Measurements from ENCODE around the gene NCAPG. TPM values are rescaled to one million over a fixed set of nuclear protein-coding genes. Genes with fewer than 3 reads are reported as not detected.
A peak's percentile ranks its signal among the peaks of the same experiment; 100 is the strongest.

Gene NCAPG
- total RNA-seq, 3 donors from 2014 or later = 0.33 to 0.96 (median 0.59) TPM

DNA sequence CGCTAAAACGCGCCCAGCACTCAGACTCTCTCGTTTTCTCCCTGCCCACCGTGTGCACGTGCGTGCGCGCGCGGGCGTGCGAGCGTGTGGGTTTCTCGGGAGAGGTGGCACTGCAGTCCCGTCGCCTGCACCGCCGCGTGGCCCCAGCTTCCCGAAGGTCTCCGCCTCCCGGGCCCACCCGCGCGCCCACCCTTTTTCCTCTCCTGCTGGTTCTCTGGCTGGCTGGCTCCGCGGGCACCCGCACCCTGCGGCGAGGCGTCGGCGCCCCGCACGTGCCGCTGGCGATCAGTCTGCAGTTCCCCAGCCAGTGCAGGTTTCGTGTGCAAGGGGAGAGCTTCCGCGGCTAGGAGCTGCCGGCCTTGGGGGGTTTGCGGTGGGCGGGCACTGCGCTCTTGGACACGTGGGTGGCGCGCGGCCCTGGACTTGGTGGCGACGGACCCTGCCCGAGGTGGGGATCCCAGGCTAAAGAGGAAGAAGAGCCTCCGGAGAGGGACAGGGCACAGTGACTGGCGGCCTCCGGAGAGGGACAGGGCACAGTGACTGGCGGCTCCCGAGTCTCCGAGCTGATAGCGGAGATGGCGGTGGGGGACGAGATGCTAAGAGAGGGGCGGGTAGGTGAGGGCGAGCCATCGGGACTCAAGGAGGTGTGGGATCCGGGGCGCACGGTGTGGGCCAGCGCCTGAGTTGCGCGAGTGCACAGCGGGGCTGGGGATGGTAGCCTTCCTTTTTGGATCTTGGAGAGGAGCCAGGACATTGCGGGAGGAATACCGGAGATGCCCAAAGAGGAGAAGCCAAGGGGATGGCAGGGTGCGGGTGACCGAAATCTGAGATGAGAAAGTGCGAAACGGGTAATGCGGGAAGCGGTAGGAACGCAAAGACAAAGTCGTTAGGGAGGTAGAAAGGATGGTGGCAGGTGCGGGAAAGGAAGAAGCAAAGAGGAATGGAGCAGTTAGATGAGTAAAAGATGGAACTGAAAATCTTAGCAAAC is 29.2 kb upstream of the NCAPG start, which contains the start of gene FAM184B:
TSS of gene FAM184B (minus strand) at position 322 of the 988 bp plus-strand sequence. CDS start 322 bp downstream, outside the sequence.
- intact Hi-C loops (cut with DNase I; ENCODE audit: low total_unique reads) = no loop called here
- DNase-seq (ENCODE audit: low spot score in 2 of 2) = no peak
- TF ChIP-seq, protein P1, sequence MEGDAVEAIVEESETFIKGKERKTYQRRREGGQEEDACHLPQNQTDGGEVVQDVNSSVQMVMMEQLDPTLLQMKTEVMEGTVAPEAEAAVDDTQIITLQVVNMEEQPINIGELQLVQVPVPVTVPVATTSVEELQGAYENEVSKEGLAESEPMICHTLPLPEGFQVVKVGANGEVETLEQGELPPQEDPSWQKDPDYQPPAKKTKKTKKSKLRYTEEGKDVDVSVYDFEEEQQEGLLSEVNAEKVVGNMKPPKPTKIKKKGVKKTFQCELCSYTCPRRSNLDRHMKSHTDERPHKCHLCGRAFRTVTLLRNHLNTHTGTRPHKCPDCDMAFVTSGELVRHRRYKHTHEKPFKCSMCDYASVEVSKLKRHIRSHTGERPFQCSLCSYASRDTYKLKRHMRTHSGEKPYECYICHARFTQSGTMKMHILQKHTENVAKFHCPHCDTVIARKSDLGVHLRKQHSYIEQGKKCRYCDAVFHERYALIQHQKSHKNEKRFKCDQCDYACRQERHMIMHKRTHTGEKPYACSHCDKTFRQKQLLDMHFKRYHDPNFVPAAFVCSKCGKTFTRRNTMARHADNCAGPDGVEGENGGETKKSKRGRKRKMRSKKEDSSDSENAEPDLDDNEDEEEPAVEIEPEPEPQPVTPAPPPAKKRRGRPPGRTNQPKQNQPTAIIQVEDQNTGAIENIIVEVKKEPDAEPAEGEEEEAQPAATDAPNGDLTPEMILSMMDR (IDR thresholded peaks at IDR 0.05) = no peak
- TF ChIP-seq POLR2A (IDR thresholded peaks at IDR 0.05) = no peak
- no peak for TF ChIP-seq POLR2AphosphoS5 (IDR thresholded peaks at IDR 0.05)

DNA sequence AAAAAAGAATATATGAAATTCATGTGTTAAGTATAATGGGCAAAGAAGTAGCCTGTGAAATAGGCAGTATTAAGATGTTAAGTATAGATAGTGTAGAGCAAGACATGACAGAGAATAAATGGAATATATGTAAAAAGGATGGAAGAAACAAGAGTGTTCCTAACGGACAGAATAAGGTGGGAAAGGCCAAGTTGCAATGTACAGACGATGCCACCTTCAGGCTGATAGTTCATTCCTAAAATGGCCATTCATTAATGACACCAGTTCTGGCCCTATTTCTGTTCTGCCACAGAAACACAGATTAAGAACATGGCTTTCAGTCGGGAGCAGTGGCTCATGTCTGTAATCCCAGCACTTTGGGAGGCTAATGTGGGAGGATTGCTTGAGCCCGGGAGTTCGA is 24.9 kb upstream of the NCAPG start:
- intact Hi-C loops (cut with DNase I; ENCODE audit: low total_unique reads) = no loop called here
- peaks cover 0 to 7% of the 10 kb centered on the region in 2 donors for H3K4me1 ChIP-seq
- H3K27ac ChIP-seq = no peak overlapping the region
- DNase-seq (ENCODE audit: low spot score in 2 of 2) = no peak
- H3K4me3 ChIP-seq = no peak overlapping the region
- peaks cover 0 to 7% of the 10 kb centered on the region in 2 donors for H3K27me3 ChIP-seq
- H3K9me3 ChIP-seq = no peaks in the 10 kb centered on the region
- TF ChIP-seq POLR2A (IDR thresholded peaks at IDR 0.05) = no peak
- TF ChIP-seq, protein P1 (IDR thresholded peaks at IDR 0.05) = no peak
- TF ChIP-seq POLR2AphosphoS5 (IDR thresholded peaks at IDR 0.05) = no peak
- no peaks in the 10 kb centered on the region for H3K36me3 ChIP-seq

More for the DNA sequence above, 29.2 kb upstream of the NCAPG start, which contains the start of gene FAM184B:
- H3K27me3 ChIP-seq = peaks cover 0 to 20% of the 10 kb centered on the region in 2 donors
- H3K4me1 ChIP-seq = peaks cover 6 to 9% of the 10 kb centered on the region in 2 donors
- H3K9me3 ChIP-seq = no peaks in the 10 kb centered on the region
- H3K27ac ChIP-seq = no peak within 1 kb of the TSS
- H3K36me3 ChIP-seq = no peaks in the 10 kb centered on the region
- peak within 1 kb of the TSS; percentile 29 to 70 (median 52) for H3K4me3 ChIP-seq

DNA sequence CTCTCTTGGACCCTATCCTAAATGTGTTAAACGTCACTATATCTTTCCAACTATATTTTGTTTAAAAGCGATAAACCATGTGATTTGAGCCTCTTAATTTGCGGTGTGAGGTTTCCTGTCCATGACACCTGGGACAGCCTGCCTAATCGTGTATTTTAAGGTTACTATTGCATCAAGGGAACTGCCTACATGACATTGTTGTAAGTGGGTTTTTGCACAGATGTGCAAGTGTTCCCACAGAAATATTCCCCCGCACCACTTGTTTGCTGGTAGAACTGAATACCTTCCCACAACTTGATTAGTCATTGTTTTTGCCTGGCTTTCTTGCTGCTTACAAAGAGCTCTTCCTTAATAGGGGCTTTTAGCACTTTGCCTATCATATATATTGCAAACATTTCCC is 24.2 kb upstream of the NCAPG start:
- Histone ChIP-seq H3K4me3 (no peak overlapping the region), H3K9me3 (no peaks in the 10 kb centered on the region), H3K27ac (no peak overlapping the region), H3K27me3 (peaks cover 0 to under 1% of the 10 kb centered on the region in 2 donors), H3K4me1 (no peaks in the 10 kb centered on the region), H3K36me3 (no peaks in the 10 kb centered on the region)
- intact Hi-C loops (cut with DNase I; ENCODE audit: low total_unique reads) = no loop called here
- DNase-seq (ENCODE audit: low spot score in 2 of 2) = no peak
- TF ChIP-seq POLR2AphosphoS5 (IDR thresholded peaks at IDR 0.05) (no peak), POLR2A (IDR thresholded peaks at IDR 0.05) (no peak)
- TF ChIP-seq, protein P1 (IDR thresholded peaks at IDR 0.05) = no peak

DNA sequence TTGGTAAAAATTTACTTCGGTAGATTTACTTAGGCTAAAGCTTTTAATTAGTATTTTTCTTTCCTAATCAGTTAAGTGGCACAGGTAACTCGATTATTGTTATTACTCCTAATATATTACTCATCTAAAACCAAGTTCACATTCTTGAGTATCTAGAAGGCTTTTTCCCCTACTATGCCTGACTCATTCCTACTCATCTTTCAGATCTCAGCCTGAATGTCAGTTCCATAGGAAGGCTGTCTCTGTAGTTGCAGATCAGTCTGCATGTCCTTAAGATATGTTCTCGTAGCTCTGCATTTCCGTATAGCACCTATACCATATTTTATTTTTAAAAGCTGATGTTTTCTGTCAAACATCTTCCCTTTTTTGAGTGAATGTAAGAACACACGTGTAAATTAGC is 23.5 kb upstream of the NCAPG start:
- no peak for DNase-seq (ENCODE audit: low spot score in 2 of 2)
- H3K27ac ChIP-seq = no peak overlapping the region
- H3K27me3 ChIP-seq = no peaks in the 10 kb centered on the region
- no peak for TF ChIP-seq POLR2A (IDR thresholded peaks at IDR 0.05)
- TF ChIP-seq POLR2AphosphoS5 (IDR thresholded peaks at IDR 0.05) = no peak
- TF ChIP-seq, protein P1 (IDR thresholded peaks at IDR 0.05) = no peak
- no peaks in the 10 kb centered on the region for H3K36me3 ChIP-seq
- H3K9me3 ChIP-seq = no peaks in the 10 kb centered on the region
- H3K4me1 ChIP-seq = no peaks in the 10 kb centered on the region
- intact Hi-C loops (cut with DNase I; ENCODE audit: low total_unique reads) = no loop called here
- no peak overlapping the region for H3K4me3 ChIP-seq

DNA sequence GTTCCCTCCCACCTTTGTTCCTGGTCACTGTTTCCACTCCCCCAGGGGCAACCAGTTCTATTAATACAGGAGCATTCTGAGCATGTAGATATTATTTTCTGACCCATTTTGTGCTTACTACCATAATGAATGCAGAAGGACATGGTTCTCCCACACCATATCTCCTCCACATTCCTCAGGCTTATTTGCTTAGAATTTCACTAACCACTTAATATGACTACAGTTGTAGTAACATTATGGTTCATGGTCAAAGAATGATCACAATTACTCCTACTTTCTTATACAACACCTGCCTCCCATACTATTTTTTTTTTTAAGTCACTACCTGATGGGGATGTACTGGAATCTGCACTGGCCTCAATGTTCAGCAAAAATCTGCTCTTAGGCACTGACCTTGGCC is 21.8 kb upstream of the NCAPG start:
- no peak overlapping the region for H3K4me3 ChIP-seq
- H3K36me3 ChIP-seq = no peaks in the 10 kb centered on the region
- TF ChIP-seq, protein P1 (IDR thresholded peaks at IDR 0.05) = no peak
- TF ChIP-seq POLR2AphosphoS5 (IDR thresholded peaks at IDR 0.05) = no peak
- no peak for TF ChIP-seq POLR2A (IDR thresholded peaks at IDR 0.05)

More for the DNA sequence above, 21.8 kb upstream of the NCAPG start:
- H3K27me3 ChIP-seq = no peaks in the 10 kb centered on the region
- intact Hi-C loops (cut with DNase I; ENCODE audit: low total_unique reads) = no loop called here
- no peaks in the 10 kb centered on the region for H3K4me1 ChIP-seq
- no peak for DNase-seq (ENCODE audit: low spot score in 2 of 2)
- H3K9me3 ChIP-seq = no peaks in the 10 kb centered on the region
- no peak overlapping the region for H3K27ac ChIP-seq
